Activated CD4-positive, alpha-beta T cell treated with anti-CD3 and anti-CD28 coated beads for 1 hour (primary cell): ENCODE results near the gene CCDC60.

Experiments used
- DNase-seq: peaks from one replicate; pipeline ENCODE4 v3.0.0-alpha.2; 2020

The CCDC60 gene

GRCh38 chr12:119391673-119392072 is 57.1 kb downstream of the CCDC60 start:
- DNase-seq = no peak

- no peak for DNase-seq
Observed at GRCh38 chr12:119393677-119394076, 59.1 kb downstream of the CCDC60 start.

GRCh38 chr12:119397540-119397939 is 63.0 kb downstream of the CCDC60 start:
- no peak for DNase-seq

- no peak for DNase-seq
Observed at GRCh38 chr12:119398190-119398589, 63.7 kb downstream of the CCDC60 start.

GRCh38 chr12:119399301-119399700 is 64.8 kb downstream of the CCDC60 start:
- DNase-seq = no peak

GRCh38 chr12:119406308-119406707 is 71.8 kb downstream of the CCDC60 start:
- no peak for DNase-seq

GRCh38 chr12:119406811-119407210 is 72.3 kb downstream of the CCDC60 start:
- no peak for DNase-seq

GRCh38 chr12:119409043-119409442 is 74.5 kb downstream of the CCDC60 start:
- no peak for DNase-seq

- no peak for DNase-seq
Observed at GRCh38 chr12:119410396-119410795, 75.9 kb downstream of the CCDC60 start.

- DNase-seq = no peak
Observed at GRCh38 chr12:119412306-119412705, 77.8 kb downstream of the CCDC60 start.

GRCh38 chr12:119412811-119413794 is 78.6 kb downstream of the CCDC60 start:
- no peak for DNase-seq

- no peak for DNase-seq
Observed at GRCh38 chr12:119415714-119416113, 81.2 kb downstream of the CCDC60 start.

- no peak for DNase-seq
Observed at GRCh38 chr12:119417440-119417839, 82.9 kb downstream of the CCDC60 start.

GRCh38 chr12:119419381-119419780 is 84.9 kb downstream of the CCDC60 start:
- DNase-seq = no peak

- DNase-seq = no peak
Observed at GRCh38 chr12:119423285-119423684, 88.8 kb downstream of the CCDC60 start.

GRCh38 chr12:119425623-119426022 is 91.1 kb downstream of the CCDC60 start:
- no peak for DNase-seq

- DNase-seq = no peak
Observed at GRCh38 chr12:119431151-119431550, 96.6 kb downstream of the CCDC60 start.

- no peak for DNase-seq
Observed at GRCh38 chr12:119432949-119433348, 98.4 kb downstream of the CCDC60 start.

GRCh38 chr12:119440803-119441360 is 106.4 kb downstream of the CCDC60 start:
- DNase-seq = no peak

- DNase-seq = no peak
Observed at GRCh38 chr12:119444462-119445044, 110.0 kb downstream of the CCDC60 start.

GRCh38 chr12:119446459-119446858 is 111.9 kb downstream of the CCDC60 start:
- no peak for DNase-seq

- no peak for DNase-seq
Observed at GRCh38 chr12:119447126-119447525, 112.6 kb downstream of the CCDC60 start.

- no peak for DNase-seq
Observed at GRCh38 chr12:119447618-119448017, 113.1 kb downstream of the CCDC60 start.

- no peak for DNase-seq
Observed at GRCh38 chr12:119448611-119449131, 114.1 kb downstream of the CCDC60 start.
